Stomach smooth muscle (tissue), 2 donors: ENCODE data around the gene SCAMP1.

Experiments
- H3K27ac ChIP-seq: one replicate; pipeline ENCODE4 v1.7.0; 2013; ENCODE audit warnings: mild to moderate bottlenecking, low read length, inconsistent platforms
- H3K27me3 ChIP-seq, 2 donors: one replicate each; pipeline ENCODE4 v1.7.0; 2013; ENCODE audit warnings: low read length in 2 of 2; ENCODE audit not compliant: insufficient read depth in 2 of 2, control insufficient read depth in 1 of 2
- H3K36me3 ChIP-seq, 2 donors: one replicate each; pipeline ENCODE4 v1.7.0; 2013; ENCODE audit warnings: low read length in 2 of 2; ENCODE audit not compliant: control insufficient read depth in 2 of 2, insufficient read depth in 2 of 2
- H3K4me1 ChIP-seq: one replicate; pipeline ENCODE4 v1.7.0; 2013; ENCODE audit warnings: low read length; ENCODE audit not compliant: control insufficient read depth, insufficient read depth
- H3K4me3 ChIP-seq, 2 donors: one replicate each; pipeline ENCODE4 v1.7.0; 2013; ENCODE audit warnings: low read length in 2 of 2
- H3K9ac ChIP-seq, 2 donors: one replicate each; pipeline ENCODE4 v1.7.0; 2013; ENCODE audit warnings: low read length in 2 of 2, mild to moderate bottlenecking in 1 of 2
- H3K9me3 ChIP-seq, 2 donors: one replicate each; pipeline ENCODE4 v1.7.0; 2013; ENCODE audit warnings: low read length in 2 of 2; ENCODE audit not compliant: control insufficient read depth in 2 of 2
- donor health status: healthy.
- donor health status: Pancreatic carcinoma.

The SCAMP1 gene

DNA sequence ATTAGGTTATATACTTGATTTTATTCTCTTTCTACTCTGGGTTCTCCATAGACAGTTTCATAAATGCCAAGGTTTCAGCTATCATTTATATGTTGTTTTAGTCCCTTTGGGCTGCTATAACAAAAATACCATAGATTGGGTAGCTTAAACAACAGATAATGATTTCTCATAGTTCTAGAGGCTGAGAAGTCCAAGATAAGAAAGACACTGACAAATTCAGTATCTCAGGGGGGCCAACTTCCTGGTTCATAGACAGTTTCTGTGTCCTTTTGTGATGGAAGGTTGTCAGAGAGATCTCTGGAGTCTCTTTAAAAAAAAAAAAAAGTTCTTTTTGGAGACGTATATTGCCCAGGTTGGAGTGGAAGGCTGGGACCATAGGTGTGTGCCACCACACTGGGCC is 113.3 kb downstream of the SCAMP1 start:
- H3K4me1 ChIP-seq, result no peaks in the 10 kb centered on the region
- no peaks in the 10 kb centered on the region for H3K27me3 ChIP-seq
- H3K36me3 ChIP-seq, result no peaks in the 10 kb centered on the region
- no peaks in the 10 kb centered on the region for H3K9me3 ChIP-seq
- H3K9ac ChIP-seq, result no peak overlapping the region
- H3K27ac ChIP-seq, result no peak overlapping the region
- H3K4me3 ChIP-seq, result no peak overlapping the region

DNA sequence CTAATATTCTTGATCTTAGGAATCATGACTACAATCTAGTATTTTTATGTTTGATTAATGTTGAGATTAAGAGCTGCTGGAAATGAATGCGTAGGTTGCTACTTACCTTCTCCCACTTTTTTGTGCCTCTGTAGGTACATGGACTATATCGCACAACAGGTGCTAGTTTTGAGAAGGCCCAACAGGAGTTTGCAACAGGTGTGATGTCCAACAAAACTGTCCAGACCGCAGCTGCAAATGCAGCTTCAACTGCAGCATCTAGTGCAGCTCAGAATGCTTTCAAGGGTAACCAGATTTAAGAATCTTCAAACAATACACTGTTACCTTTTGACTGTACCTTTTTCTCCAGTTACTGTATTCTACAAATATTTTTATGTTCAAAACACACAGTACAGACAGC is 115.0 kb downstream of the SCAMP1 start:
- Histone ChIP-seq H3K36me3 (no peaks in the 10 kb centered on the region), H3K27me3 (no peaks in the 10 kb centered on the region), H3K9ac (no peak overlapping the region), H3K9me3 (no peaks in the 10 kb centered on the region), H3K27ac (no peak overlapping the region), H3K4me3 (no peak overlapping the region), H3K4me1 (no peaks in the 10 kb centered on the region)

DNA sequence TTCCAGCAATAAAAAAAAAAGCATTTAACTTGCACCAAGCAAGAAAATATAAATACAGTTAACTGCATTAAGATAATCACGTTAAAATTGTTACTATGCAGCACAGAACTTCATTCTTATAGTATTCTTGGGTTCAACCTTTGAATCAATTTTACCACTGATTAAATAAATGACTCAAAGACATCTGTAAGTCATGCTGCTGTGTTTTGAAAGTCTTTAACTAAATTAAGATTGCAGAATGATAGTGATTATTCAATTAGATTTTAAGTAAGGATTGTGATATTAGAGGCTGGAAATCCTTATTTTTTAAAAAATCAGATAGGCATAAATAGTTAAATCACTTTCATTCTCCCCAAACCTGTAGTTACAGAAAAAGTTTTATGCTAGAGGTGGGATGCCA is 116.4 kb downstream of the SCAMP1 start:
- Histone ChIP-seq H3K4me3 (no peak overlapping the region), H3K9me3 (no peaks in the 10 kb centered on the region), H3K4me1 (no peaks in the 10 kb centered on the region), H3K36me3 (peaks cover 0 to 2% of the 10 kb centered on the region in 2 donors), H3K27me3 (no peaks in the 10 kb centered on the region), H3K9ac (no peak overlapping the region), H3K27ac (no peak overlapping the region)

DNA sequence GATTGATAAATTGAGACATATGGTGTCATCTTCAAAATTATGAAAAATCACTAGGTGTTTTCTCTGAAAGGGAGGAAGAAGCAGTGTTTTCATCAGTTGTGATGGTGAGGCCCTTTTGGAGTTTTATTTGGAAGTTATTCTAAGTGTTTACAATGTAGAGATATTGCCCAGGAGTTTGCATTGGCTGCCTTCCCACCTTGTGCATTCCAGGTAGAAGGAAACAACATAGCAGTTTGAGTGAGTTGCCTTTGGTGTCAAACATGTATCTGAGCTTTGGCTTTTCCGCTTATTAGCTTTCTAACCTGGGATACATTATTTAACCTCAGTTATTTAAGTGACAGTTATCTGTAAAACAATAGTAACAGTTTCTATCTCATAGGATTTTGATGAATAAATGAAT is 122.5 kb downstream of the SCAMP1 start:
- H3K9ac ChIP-seq, result no peak overlapping the region
- no peak overlapping the region for H3K4me3 ChIP-seq
- peaks cover 6% of the 10 kb centered on the region for H3K4me1 ChIP-seq
- H3K27ac ChIP-seq, result no peak overlapping the region
- H3K9me3 ChIP-seq, result no peaks in the 10 kb centered on the region
- H3K27me3 ChIP-seq, result no peaks in the 10 kb centered on the region
- H3K36me3 ChIP-seq, result peaks cover 4 to 11% of the 10 kb centered on the region in 2 donors

DNA sequence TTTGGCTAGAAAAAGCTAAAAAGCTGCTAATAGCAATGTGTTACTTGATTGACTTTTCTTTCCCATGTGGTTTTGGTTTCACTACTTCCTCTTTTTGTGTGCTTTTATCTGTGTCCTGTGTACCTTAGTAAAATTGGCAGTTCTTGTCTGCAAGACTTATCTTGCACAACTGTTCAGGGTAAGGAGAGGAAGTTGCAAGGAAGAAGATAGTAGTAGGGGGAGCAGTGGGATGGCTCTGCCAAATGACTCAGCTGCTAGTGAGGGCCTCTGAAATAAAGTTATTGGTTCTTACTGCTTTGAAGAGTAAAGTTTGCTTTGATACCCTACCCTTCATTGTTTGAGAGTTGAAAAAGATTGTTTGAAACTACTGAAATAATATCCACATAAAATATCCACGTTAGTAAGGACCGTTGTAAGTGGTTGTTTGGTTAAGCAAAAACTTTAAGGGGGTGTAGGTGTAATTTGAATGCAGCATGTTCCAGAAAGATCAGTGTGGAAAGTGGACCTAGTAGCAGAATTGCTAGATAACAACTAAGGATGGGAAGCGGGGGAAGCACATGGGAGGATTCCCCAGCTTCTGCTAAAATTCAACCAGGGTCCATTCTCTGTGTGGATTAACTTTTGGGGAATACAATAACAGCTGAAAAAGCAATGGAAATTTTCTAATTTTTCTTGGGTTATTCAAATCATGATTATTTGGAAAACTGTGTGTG is 123.5 kb downstream of the SCAMP1 start:
- Histone ChIP-seq H3K9ac (no peak overlapping the region), H3K4me3 (no peak overlapping the region), H3K4me1 (peaks cover 8% of the 10 kb centered on the region), H3K36me3 (peaks cover 11 to 21% of the 10 kb centered on the region in 2 donors), H3K27me3 (no peaks in the 10 kb centered on the region), H3K9me3 (no peaks in the 10 kb centered on the region), H3K27ac (no peak overlapping the region)

DNA sequence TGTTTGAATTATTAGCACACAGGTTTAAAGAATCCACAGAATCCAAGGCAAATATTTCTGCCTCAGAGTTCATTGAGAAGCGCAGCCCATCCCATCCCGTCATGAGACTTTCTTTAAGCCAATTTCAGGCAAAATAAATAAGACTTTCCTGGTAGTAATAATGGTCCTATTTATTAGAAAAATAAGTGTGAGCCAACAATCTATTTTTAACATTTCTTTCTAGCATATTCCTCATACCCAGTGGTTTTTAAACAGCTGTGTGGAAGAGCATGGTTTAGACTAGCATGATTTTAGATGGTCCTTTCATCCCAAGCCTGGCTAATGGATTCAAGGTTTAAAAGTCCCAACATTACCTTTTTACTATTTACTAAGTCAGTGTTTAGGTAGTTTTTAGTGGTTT is 125.8 kb downstream of the SCAMP1 start:
- Histone ChIP-seq H3K4me3 (no peak overlapping the region), H3K27me3 (no peaks in the 10 kb centered on the region), H3K27ac (no peak overlapping the region), H3K9me3 (no peaks in the 10 kb centered on the region), H3K9ac (no peak overlapping the region), H3K36me3 (peaks cover 11 to 21% of the 10 kb centered on the region in 2 donors), H3K4me1 (peaks cover 8% of the 10 kb centered on the region)

DNA sequence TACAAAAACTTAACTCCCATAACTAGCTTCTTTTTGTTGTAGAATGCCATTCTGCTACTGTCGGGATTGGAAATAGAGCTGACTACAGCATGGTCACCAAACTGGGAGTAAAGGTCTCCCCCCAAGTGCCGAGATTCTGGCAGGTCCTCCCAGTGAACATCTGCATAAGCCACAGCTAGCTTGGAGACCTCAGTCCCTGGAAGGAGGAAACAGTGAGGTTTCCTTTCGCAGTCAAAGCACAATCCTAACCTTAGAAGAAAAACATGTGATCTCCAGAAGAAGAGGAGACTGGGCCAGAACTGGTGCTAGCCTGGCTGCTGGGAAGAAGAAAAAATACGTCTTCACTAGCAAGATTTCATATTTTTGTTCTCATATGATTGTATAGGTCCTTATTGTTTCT is 127.4 kb downstream of the SCAMP1 start:
- Histone ChIP-seq H3K9me3 (no peaks in the 10 kb centered on the region), H3K27me3 (no peaks in the 10 kb centered on the region), H3K36me3 (peaks cover 9 to 21% of the 10 kb centered on the region in 2 donors), H3K9ac (no peak overlapping the region), H3K4me3 (no peak overlapping the region), H3K27ac (no peak overlapping the region), H3K4me1 (peaks cover 4% of the 10 kb centered on the region)

DNA sequence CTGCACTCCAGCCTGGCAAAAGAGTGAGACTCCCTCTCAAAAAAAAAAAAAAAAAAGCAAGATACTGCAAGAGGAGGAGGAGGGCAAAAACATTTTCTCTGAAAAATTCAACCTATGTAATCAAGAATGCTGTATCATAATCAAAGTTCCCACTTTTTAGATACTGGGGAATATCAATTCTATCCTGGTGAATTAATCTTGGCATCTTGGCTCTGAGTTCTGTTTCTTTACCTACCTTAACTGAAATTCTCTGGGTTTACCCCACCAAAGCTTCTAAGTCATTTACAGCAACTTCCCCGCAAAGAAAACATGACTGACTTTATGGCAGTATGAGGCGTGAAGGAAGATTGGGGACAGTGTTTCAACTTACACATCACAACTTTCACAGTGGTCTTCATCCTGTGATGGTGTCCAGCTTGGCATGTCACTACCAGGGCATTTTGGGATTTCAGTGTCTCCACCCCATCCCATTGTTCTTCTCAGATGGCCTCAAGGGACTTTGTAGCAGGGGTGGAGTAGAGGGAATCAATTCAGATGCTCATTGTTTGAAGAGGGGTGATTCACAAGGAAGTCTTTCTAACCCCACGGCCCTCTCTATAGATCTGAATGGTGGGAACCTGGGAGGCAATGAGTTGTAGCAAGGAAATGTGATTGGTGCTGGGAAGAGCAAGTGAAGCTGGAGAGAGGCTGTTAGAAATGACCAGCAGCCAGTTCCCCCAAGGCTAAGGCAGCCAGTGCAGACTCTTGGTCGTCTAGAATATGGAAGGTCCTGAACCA is 130.5 kb downstream of the SCAMP1 start:
- Histone ChIP-seq H3K4me1 (peaks cover 5% of the 10 kb centered on the region), H3K27me3 (no peaks in the 10 kb centered on the region), H3K36me3 (peaks cover 9 to 21% of the 10 kb centered on the region in 2 donors), H3K27ac (no peak overlapping the region), H3K9me3 (no peaks in the 10 kb centered on the region), H3K4me3 (no peak overlapping the region), H3K9ac (no peak overlapping the region)

DNA sequence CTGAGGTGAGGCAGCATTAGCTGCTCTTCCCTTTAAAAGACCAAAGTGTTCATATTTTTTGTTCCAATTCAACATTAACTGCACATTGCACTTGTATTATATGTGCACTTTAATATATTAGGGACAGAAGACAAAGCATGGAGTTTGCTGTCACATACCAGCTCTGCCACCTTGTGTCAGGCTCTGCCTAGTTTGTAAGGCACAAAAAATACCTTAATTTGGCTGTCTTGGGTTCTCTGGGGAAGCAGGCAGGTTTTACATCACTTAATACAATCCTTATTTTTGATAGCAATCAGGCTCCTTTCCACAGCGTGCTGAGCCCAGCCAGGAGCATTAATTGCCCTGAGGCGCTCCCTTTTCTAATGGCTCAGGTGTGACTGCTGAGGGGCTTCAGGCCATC is 131.8 kb downstream of the SCAMP1 start:
- no peak overlapping the region for H3K27ac ChIP-seq

DNA sequence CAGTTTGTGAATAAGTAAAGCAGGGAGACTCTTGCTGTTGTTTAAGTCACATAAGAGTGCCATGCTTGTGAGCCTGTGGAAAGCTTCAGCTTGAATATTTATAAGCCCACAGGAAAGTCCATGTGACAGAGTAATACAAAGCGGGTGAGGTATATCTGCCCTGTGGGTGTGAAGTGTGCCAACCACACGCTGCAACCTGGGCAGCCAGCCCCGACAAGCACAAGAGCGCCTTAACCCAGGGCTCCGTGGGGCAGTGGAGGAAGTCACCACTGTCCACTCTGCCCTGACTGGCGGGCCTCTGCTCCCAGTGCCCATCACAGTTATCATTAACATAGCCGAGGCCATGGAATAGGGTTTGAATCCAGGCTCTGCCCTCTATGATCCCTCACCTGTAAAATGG is 132.2 kb downstream of the SCAMP1 start:
- Histone ChIP-seq H3K9me3 (no peaks in the 10 kb centered on the region), H3K4me1 (peaks cover 22% of the 10 kb centered on the region), H3K27ac (no peak overlapping the region), H3K36me3 (peaks cover 9 to 13% of the 10 kb centered on the region in 2 donors), H3K4me3 (no peak overlapping the region), H3K9ac (no peak overlapping the region), H3K27me3 (no peaks in the 10 kb centered on the region)

More for the DNA sequence above, 131.8 kb downstream of the SCAMP1 start:
- Histone ChIP-seq H3K9me3 (no peaks in the 10 kb centered on the region), H3K4me3 (no peak overlapping the region), H3K9ac (no peak overlapping the region), H3K27me3 (no peaks in the 10 kb centered on the region), H3K36me3 (peaks cover 9 to 15% of the 10 kb centered on the region in 2 donors), H3K4me1 (peaks cover 18% of the 10 kb centered on the region)

DNA sequence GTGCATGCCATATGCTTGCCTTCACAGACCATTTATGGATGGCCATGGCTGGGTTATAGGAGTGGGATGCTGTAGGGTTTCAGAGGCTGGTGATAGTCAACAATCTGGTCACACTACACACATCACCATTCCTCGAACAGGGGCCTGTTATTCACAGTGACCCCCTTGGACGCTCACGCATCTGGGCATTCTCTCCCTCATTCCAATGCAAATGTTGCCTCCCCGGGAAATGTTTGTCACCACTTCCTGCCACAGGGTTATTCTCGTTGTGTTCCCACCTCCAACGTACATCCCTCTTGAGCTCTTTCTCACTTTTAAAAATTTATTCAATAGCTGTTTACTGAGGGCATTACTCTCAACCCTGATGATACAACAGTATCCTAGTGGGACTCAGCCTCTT is 135.4 kb downstream of the SCAMP1 start:
- H3K36me3 ChIP-seq, result no peaks in the 10 kb centered on the region
- H3K4me3 ChIP-seq, result no peak overlapping the region
- H3K9ac ChIP-seq, result no peak overlapping the region
- no peaks in the 10 kb centered on the region for H3K9me3 ChIP-seq
- no peak overlapping the region for H3K27ac ChIP-seq
- peaks cover 35% of the 10 kb centered on the region for H3K4me1 ChIP-seq
- H3K27me3 ChIP-seq, result no peaks in the 10 kb centered on the region
